ENCODE results near the gene HIGD1B. TPM values are rescaled to one million over a fixed set of nuclear protein-coding genes. Genes with fewer than 3 reads are reported as not detected.

Gene HIGD1B
- total and polyA plus RNA-seq, 2 experiments from 2014 or later = not detected

GRCh38 chr17:44854192-44854591 lies 6.5 kb downstream of the HIGD1B start:
- H3K27ac ChIP-seq = no peak overlapping the region
- WGBS, 2 experiments (ENCODE audit: low coverage in 1 of 2, low lambda C conversion rate in 2 of 2, missing lambda C conversion rate in 2 of 2) = 89 to 90% methylated on average over 5 of the region's 5 CpGs
- peaks cover 28% of the 10 kb centered on the region; the same call in 1 of the 2 replicates for H3K36me3 ChIP-seq (ENCODE audit: low read depth)
- no peaks in the 10 kb centered on the region for H4K20me1 ChIP-seq (ENCODE audit: insufficient read depth)
- in situ Hi-C loops (cut with MboI) = no loop called here
- no peaks in the 10 kb centered on the region for H3K4me1 ChIP-seq (ENCODE audit: insufficient read depth)
- H2AFZ ChIP-seq = no peak overlapping the region
- no peaks in the 10 kb centered on the region for H3K79me2 ChIP-seq (ENCODE audit: insufficient read depth)
- H3K4me2 ChIP-seq (ENCODE audit: unreplicated experiment) = no peak overlapping the region
- H3F3A ChIP-seq (ENCODE audit: insufficient read depth) = no peaks in the 10 kb centered on the region
- no peak overlapping the region for H3K4me3 ChIP-seq
- DNase-seq = no peak
- TF ChIP-seq EZH2phosphoT487 (IDR thresholded peaks at IDR 0.05; ENCODE audit: insufficient read depth, low read depth) (no peak), EZH2 (IDR thresholded peaks at IDR 0.05; ENCODE audit: insufficient read depth, poor library complexity, severe bottlenecking) (no peak)
- no peak overlapping the region for H3K9ac ChIP-seq
- H3K27me3 ChIP-seq (replicated peaks; ENCODE audit: insufficient read depth) = no peaks in the 10 kb centered on the region
- no peaks in the 10 kb centered on the region for H3K9me3 ChIP-seq (ENCODE audit: low read depth)
- H3K9me2 ChIP-seq (ENCODE audit: insufficient read depth) = no peaks in the 10 kb centered on the region

DNA sequence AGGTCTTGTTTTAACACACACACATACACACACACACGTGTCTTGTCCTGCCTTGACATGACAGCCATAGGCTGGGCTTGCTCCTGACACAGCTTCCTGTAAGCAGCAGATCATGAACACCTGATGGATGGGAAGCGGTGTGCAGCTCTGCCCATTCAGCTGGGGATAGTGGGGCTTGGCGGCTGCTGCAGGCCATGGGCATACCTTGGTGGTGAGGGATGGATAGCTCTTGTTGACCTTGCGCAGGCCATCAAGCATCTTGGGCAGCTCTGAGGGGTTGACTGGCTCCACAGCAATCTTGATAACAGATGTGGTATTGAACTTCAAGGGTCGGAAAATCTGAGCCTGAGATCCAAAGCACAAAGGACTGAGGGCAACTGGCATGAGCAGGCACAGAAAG lies 12.0 kb downstream of the HIGD1B start:
- H3K9me3 ChIP-seq (ENCODE audit: low read depth) = no peaks in the 10 kb centered on the region
- peaks cover 28% of the 10 kb centered on the region; the same call in 1 of the 2 replicates for H3K36me3 ChIP-seq (ENCODE audit: low read depth)
- WGBS, 2 experiments (ENCODE audit: low coverage in 1 of 2, low lambda C conversion rate in 2 of 2, missing lambda C conversion rate in 2 of 2) = 98 to 100% methylated on average over 5 of the region's 5 CpGs
- H3K27me3 ChIP-seq (replicated peaks; ENCODE audit: insufficient read depth) = no peaks in the 10 kb centered on the region
- no peak overlapping the region for H3K4me3 ChIP-seq
- H3K4me2 ChIP-seq (ENCODE audit: unreplicated experiment) = no peak overlapping the region
- H4K20me1 ChIP-seq (ENCODE audit: insufficient read depth) = no peaks in the 10 kb centered on the region
- TF ChIP-seq EZH2 (IDR thresholded peaks at IDR 0.05; ENCODE audit: insufficient read depth, poor library complexity, severe bottlenecking) = no peak
- no peak for TF ChIP-seq EZH2phosphoT487 (IDR thresholded peaks at IDR 0.05; ENCODE audit: insufficient read depth, low read depth)
- H3K9ac ChIP-seq = no peak overlapping the region
- H3K4me1 ChIP-seq (ENCODE audit: insufficient read depth) = no peaks in the 10 kb centered on the region
- no peak overlapping the region for H2AFZ ChIP-seq
- no peaks in the 10 kb centered on the region for H3K9me2 ChIP-seq (ENCODE audit: insufficient read depth)
- no peaks in the 10 kb centered on the region for H3K79me2 ChIP-seq (ENCODE audit: insufficient read depth)
- H3F3A ChIP-seq (ENCODE audit: insufficient read depth) = no peaks in the 10 kb centered on the region
- in situ Hi-C loops (cut with MboI) = loop anchor here (5.0 kb wide), 1 partner anchor 87 kb away; no protein-coding TSS in a partner anchor
- DNase-seq = no peak
- no peak overlapping the region for H3K27ac ChIP-seq

GRCh38 chr17:44862278-44862914 lies 14.7 kb downstream of the HIGD1B start:
- no peaks in the 10 kb centered on the region for H4K20me1 ChIP-seq (ENCODE audit: insufficient read depth)

DNA sequence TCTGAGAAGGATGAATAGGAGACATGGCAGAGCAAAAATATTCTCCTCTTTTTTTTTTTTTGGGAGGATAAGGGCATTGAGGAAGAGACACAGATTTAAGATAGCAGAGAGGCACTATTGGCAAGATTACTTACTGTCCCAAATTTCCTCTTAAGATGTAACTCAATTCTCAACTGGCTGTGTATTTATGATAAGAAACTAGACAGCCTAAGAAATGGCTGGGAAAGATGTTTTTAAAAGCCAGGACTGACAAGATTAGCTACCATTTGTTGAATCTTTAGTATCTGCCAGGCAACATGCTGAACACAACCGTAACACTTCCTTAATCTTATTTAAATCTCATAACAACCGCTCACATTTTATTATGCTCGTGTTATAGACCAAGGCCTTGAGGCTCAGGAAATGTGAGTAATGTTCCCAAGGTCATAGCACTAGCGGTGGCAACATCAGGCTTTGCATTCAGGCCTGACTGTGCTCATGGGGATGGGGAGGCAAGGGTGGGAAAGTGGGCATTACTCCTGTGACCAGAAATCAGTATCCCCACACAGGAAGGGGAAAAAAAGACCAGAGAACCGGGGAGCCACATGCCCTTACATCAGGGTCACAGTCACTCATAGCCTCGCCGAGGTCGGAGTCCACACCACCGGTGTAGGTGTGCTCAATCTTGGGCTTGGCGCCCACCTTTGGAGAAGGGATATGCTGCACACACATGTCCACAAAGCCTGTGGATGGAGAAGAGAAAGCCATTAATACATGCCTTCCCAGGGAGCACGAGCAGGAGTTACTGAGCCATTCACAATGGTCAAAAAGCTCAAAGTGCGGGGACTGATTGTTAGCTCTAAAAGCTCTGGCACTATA lies 15.6 kb downstream of the HIGD1B start:
- in situ Hi-C loops (cut with MboI) = loop anchor here (5.0 kb wide), 1 partner anchor 91 kb away; no protein-coding TSS in a partner anchor
- Histone ChIP-seq H3K4me1 (ENCODE audit: insufficient read depth) (peaks cover 14% of the 10 kb centered on the region), H4K20me1 (ENCODE audit: insufficient read depth) (no peaks in the 10 kb centered on the region), H3K79me2 (ENCODE audit: insufficient read depth) (no peaks in the 10 kb centered on the region), H2AFZ (no peak overlapping the region), H3K27me3 (replicated peaks; ENCODE audit: insufficient read depth) (no peaks in the 10 kb centered on the region), H3F3A (ENCODE audit: insufficient read depth) (peaks cover 25% of the 10 kb centered on the region; the same call in 1 of the 2 replicates), H3K27ac (no peak overlapping the region), H3K4me3 (no peak overlapping the region), H3K36me3 (ENCODE audit: low read depth) (peaks cover 35% of the 10 kb centered on the region; the same call in 1 of the 2 replicates), H3K4me2 (ENCODE audit: unreplicated experiment) (no peak overlapping the region), H3K9me3 (ENCODE audit: low read depth) (no peaks in the 10 kb centered on the region), H3K9me2 (ENCODE audit: insufficient read depth) (no peaks in the 10 kb centered on the region), H3K9ac (no peak overlapping the region)
- no peak for DNase-seq
- WGBS, 2 experiments (ENCODE audit: low coverage in 1 of 2, low lambda C conversion rate in 2 of 2, missing lambda C conversion rate in 2 of 2) = 91% methylated on average over 12 of the region's 12 CpGs
- no peak for TF ChIP-seq EZH2phosphoT487 (IDR thresholded peaks at IDR 0.05; ENCODE audit: insufficient read depth, low read depth)
- TF ChIP-seq EZH2 (IDR thresholded peaks at IDR 0.05; ENCODE audit: insufficient read depth, poor library complexity, severe bottlenecking) = no peak

More at GRCh38 chr17:44862278-44862914, 14.7 kb downstream of the HIGD1B start:
- no peak overlapping the region for H3K9ac ChIP-seq
- peaks cover 30% of the 10 kb centered on the region; the same call in 1 of the 2 replicates for H3K36me3 ChIP-seq (ENCODE audit: low read depth)
- no peak overlapping the region for H2AFZ ChIP-seq
- peaks cover 14% of the 10 kb centered on the region for H3K4me1 ChIP-seq (ENCODE audit: insufficient read depth)
- H3K4me3 ChIP-seq = no peak overlapping the region
- H3K9me3 ChIP-seq (ENCODE audit: low read depth) = no peaks in the 10 kb centered on the region
- WGBS, 2 experiments (ENCODE audit: low coverage in 1 of 2, low lambda C conversion rate in 2 of 2, missing lambda C conversion rate in 2 of 2) = 86 to 90% methylated on average over 9 of the region's 9 CpGs
- no peak overlapping the region for H3K27ac ChIP-seq
- peaks cover 19% of the 10 kb centered on the region; the same call in 1 of the 2 replicates for H3F3A ChIP-seq (ENCODE audit: insufficient read depth)
- no peak overlapping the region for H3K4me2 ChIP-seq (ENCODE audit: unreplicated experiment)
- TF ChIP-seq EZH2phosphoT487 (IDR thresholded peaks at IDR 0.05; ENCODE audit: insufficient read depth, low read depth) = no peak
- TF ChIP-seq EZH2 (IDR thresholded peaks at IDR 0.05; ENCODE audit: insufficient read depth, poor library complexity, severe bottlenecking) = no peak
- H3K27me3 ChIP-seq (replicated peaks; ENCODE audit: insufficient read depth) = no peaks in the 10 kb centered on the region
- no peaks in the 10 kb centered on the region for H3K9me2 ChIP-seq (ENCODE audit: insufficient read depth)
- DNase-seq = no peak
- in situ Hi-C loops (cut with MboI) = loop anchor here (5.0 kb wide), 1 partner anchor 90 kb away; no protein-coding TSS in a partner anchor
- no peaks in the 10 kb centered on the region for H3K79me2 ChIP-seq (ENCODE audit: insufficient read depth)

All from GM23248 (cell line).